Stimulated activated CD4-positive, alpha-beta T cell treated with anti-CD3 and anti-CD28 coated beads, Interleukin-2, amount 100 ng/mL, for 4 hours (primary cell): ENCODE measurements around the gene C19orf44.
"Not testable (repeated sequence)": the region's sequence is repeated elsewhere in the genome, so short reads cannot be mapped to it uniquely, and the experiment has no call there.

Source experiments
- DNase-seq: peaks from one replicate; pipeline ENCODE4 v3.0.0-alpha.2; 2020; ENCODE audit warnings: low read depth

Gene C19orf44

GRCh38 chr19:16467581-16467980 is 28.6 kb upstream of the C19orf44 start:
- DNase-seq, result no peak

- DNase-seq, result no peak
Observed at GRCh38 chr19:16470541-16470910, 25.7 kb upstream of the C19orf44 start.

- no peak for DNase-seq
Observed at GRCh38 chr19:16470911-16471811, 25.0 kb upstream of the C19orf44 start.

- DNase-seq, result not testable (repeated sequence)
Observed at GRCh38 chr19:16472559-16472899, 23.7 kb upstream of the C19orf44 start.

- DNase-seq, result no peak
Observed at GRCh38 chr19:16472992-16473391, 23.2 kb upstream of the C19orf44 start.

- DNase-seq, result no peak
Observed at GRCh38 chr19:16473875-16474392, 22.3 kb upstream of the C19orf44 start.

- DNase-seq, result no peak
Observed at GRCh38 chr19:16476401-16476800, 19.8 kb upstream of the C19orf44 start.

- no peak for DNase-seq
Observed at GRCh38 chr19:16477311-16477710, 18.9 kb upstream of the C19orf44 start.

GRCh38 chr19:16482745-16483144 is 13.4 kb upstream of the C19orf44 start:
- no peak for DNase-seq

- DNase-seq, result not testable (repeated sequence)
Observed at GRCh38 chr19:16486476-16486875, 9.7 kb upstream of the C19orf44 start.

GRCh38 chr19:16496613-16496983 is 404 bp downstream of the C19orf44 start:
- DNase-seq, result no peak

- DNase-seq, result no peak
Observed at GRCh38 chr19:16497042-16497441, 848 bp downstream of the C19orf44 start.

- no peak for DNase-seq
Observed at GRCh38 chr19:16497837-16498236, 1.6 kb downstream of the C19orf44 start.

GRCh38 chr19:16504271-16504670 is 8.1 kb downstream of the C19orf44 start:
- DNase-seq, result no peak

- not testable (repeated sequence) for DNase-seq
Observed at GRCh38 chr19:16506161-16506560, 10.0 kb downstream of the C19orf44 start.

GRCh38 chr19:16506961-16507360 is 10.8 kb downstream of the C19orf44 start:
- no peak for DNase-seq

GRCh38 chr19:16508546-16508945 is 12.4 kb downstream of the C19orf44 start:
- no peak for DNase-seq

GRCh38 chr19:16509141-16510061 is 13.2 kb downstream of the C19orf44 start:
- no peak for DNase-seq

- not testable (repeated sequence) for DNase-seq
Observed at GRCh38 chr19:16512611-16513010, 16.4 kb downstream of the C19orf44 start.

GRCh38 chr19:16514383-16515019 is 18.3 kb downstream of the C19orf44 start:
- no peak for DNase-seq

- DNase-seq, result no peak
Observed at GRCh38 chr19:16516381-16516780, 20.2 kb downstream of the C19orf44 start.

GRCh38 chr19:16516923-16517610 is 20.9 kb downstream of the C19orf44 start:
- no peak for DNase-seq
